ENCODE results near the gene OCEL1.
"Not testable (repeated sequence)": the region's sequence is repeated elsewhere in the genome, so short reads cannot be mapped to it uniquely, and the experiment has no call there.

Gene OCEL1

GRCh38 chr19:17226002-17226933 is at the start of gene OCEL1:
OCEL1 (plus strand) TSS chr19:17226226; CDS start chr19:17226248, 22 bp downstream.
- peak; percentile 96 for DNase-seq (ENCODE audit: low read depth)

- no peak for DNase-seq (ENCODE audit: low read depth)
These were observed 47.7 kb upstream of the OCEL1 start for GRCh38 chr19:17178291-17178690.

- DNase-seq (ENCODE audit: low read depth), result no peak
These were observed 44.9 kb upstream of the OCEL1 start for GRCh38 chr19:17180997-17181702.

GRCh38 chr19:17183271-17183761 is 42.7 kb upstream of the OCEL1 start:
- DNase-seq (ENCODE audit: low read depth), result no peak

- no peak for DNase-seq (ENCODE audit: low read depth)
These were observed 42.1 kb upstream of the OCEL1 start for GRCh38 chr19:17183858-17184321.

- peak; percentile 22 for DNase-seq (ENCODE audit: low read depth)
These were observed 41.6 kb upstream of the OCEL1 start for GRCh38 chr19:17184371-17184841.

- no peak for DNase-seq (ENCODE audit: low read depth)
These were observed 40.4 kb upstream of the OCEL1 start for GRCh38 chr19:17185590-17185989.

GRCh38 chr19:17191736-17192135 is 34.3 kb upstream of the OCEL1 start:
- DNase-seq (ENCODE audit: low read depth), result not testable (repeated sequence)

- DNase-seq (ENCODE audit: low read depth), result no peak
These were observed 33.3 kb upstream of the OCEL1 start for GRCh38 chr19:17192751-17193150.

GRCh38 chr19:17194608-17195007 is 31.4 kb upstream of the OCEL1 start:
- DNase-seq (ENCODE audit: low read depth), result no peak

GRCh38 chr19:17195106-17195505 is 30.9 kb upstream of the OCEL1 start:
- no peak for DNase-seq (ENCODE audit: low read depth)

- DNase-seq (ENCODE audit: low read depth), result no peak
These were observed 29.4 kb upstream of the OCEL1 start for GRCh38 chr19:17196610-17197009.

GRCh38 chr19:17197666-17198065 is 28.4 kb upstream of the OCEL1 start:
- no peak for DNase-seq (ENCODE audit: low read depth)

- no peak for DNase-seq (ENCODE audit: low read depth)
These were observed 25.5 kb upstream of the OCEL1 start for GRCh38 chr19:17200408-17201079.

GRCh38 chr19:17202249-17202648 is 23.8 kb upstream of the OCEL1 start:
- no peak for DNase-seq (ENCODE audit: low read depth)

- no peak for DNase-seq (ENCODE audit: low read depth)
These were observed 23.3 kb upstream of the OCEL1 start for GRCh38 chr19:17202713-17203112.

- no peak for DNase-seq (ENCODE audit: low read depth)
These were observed 20.5 kb upstream of the OCEL1 start for GRCh38 chr19:17205237-17206140.

- no peak for DNase-seq (ENCODE audit: low read depth)
These were observed 19.1 kb upstream of the OCEL1 start for GRCh38 chr19:17206736-17207581.

GRCh38 chr19:17209126-17210036 is 16.6 kb upstream of the OCEL1 start:
- peak; percentile 42 for DNase-seq (ENCODE audit: low read depth)

Measured in stimulated activated CD8-positive, alpha-beta memory T cell treated with anti-CD3 and anti-CD28 coated beads, Interleukin-4, amount 100 ng/mL, for 24 hours (primary cell).